Fibroblast of lung (primary cell): ENCODE results near the gene SORCS2. TPM values are rescaled to one million over a fixed set of nuclear protein-coding genes. Genes with fewer than 3 reads are reported as not detected.

Experiments used
- DNase-seq, 2 donors: peaks; one replicate each; pipeline versions ENCODE4 v3.0.0 to v3.0.0-alpha.2; 2010; ENCODE audit warnings: low read depth in 2 of 2
- H2AFZ ChIP-seq: 2 replicates; pipeline ENCODE4 v1.5.1; 2012; ENCODE audit warnings: low read length, control low read depth, inconsistent platforms
- H3K27ac ChIP-seq: 2 replicates; pipeline ENCODE4 v1.5.1; 2011; ENCODE audit warnings: low read length, control low read depth; ENCODE audit not compliant: insufficient read depth
- H3K27me3 ChIP-seq: 2 replicates; pipeline ENCODE4 v1.5.1; 2011; ENCODE audit warnings: mild to moderate bottlenecking, low read length; ENCODE audit not compliant: control insufficient read depth, insufficient read depth
- H3K36me3 ChIP-seq: 2 replicates; pipeline ENCODE4 v1.5.1; 2011; ENCODE audit warnings: low read length; ENCODE audit not compliant: control insufficient read depth, insufficient read depth
- H3K4me1 ChIP-seq: 2 replicates; pipeline ENCODE4 v1.5.1; 2011; ENCODE audit warnings: low read length; ENCODE audit not compliant: control insufficient read depth, insufficient read depth; ENCODE audit errors: extremely low read depth
- H3K4me2 ChIP-seq: 2 replicates; pipeline ENCODE4 v1.5.1; 2011; ENCODE audit warnings: low read length, control low read depth; ENCODE audit not compliant: insufficient read depth; ENCODE audit errors: extremely low read depth
- H3K4me3 ChIP-seq, 4 experiments: fragments of 200-600 bp in 1 of 4; sonication (generic) in 1 of 4; replicated peaks in 1 of 4; 2 replicates each; pipeline ENCODE4 v1.5.1; 2011 to 2016; ENCODE audit warnings: low read length in 4 of 4, low read depth in 3 of 4, mild to moderate bottlenecking in 3 of 4, control low read depth in 2 of 4, inconsistent platforms in 1 of 4, mixed read lengths in 1 of 4; ENCODE audit not compliant: insufficient read depth in 1 of 4; ENCODE audit errors: control extremely low read depth in 1 of 4
- H3K79me2 ChIP-seq: 2 replicates; pipeline ENCODE4 v1.5.1; 2012; ENCODE audit warnings: mild to moderate bottlenecking, low read length, inconsistent platforms; ENCODE audit not compliant: control insufficient read depth, insufficient read depth
- H3K9ac ChIP-seq: 2 replicates; pipeline ENCODE4 v1.5.1; 2011; ENCODE audit warnings: mild to moderate bottlenecking, low read length, control low read depth; ENCODE audit not compliant: insufficient read depth
- H3K9me3 ChIP-seq: 2 replicates; pipeline ENCODE4 v1.5.1; 2012; ENCODE audit warnings: low read depth, low read length; ENCODE audit not compliant: control insufficient read depth, insufficient read depth
- H4K20me1 ChIP-seq: 2 replicates; pipeline ENCODE4 v1.5.1; 2011; ENCODE audit warnings: low read length; ENCODE audit not compliant: control insufficient read depth, insufficient read depth; ENCODE audit errors: extremely low read depth
- CTCF ChIP-seq, 2 donors: IDR thresholded peaks in 1 of 2; conservative IDR thresholded peaks in 1 of 2; 1 replicate in 1 of 2; 2 replicates in 1 of 2; pipeline ENCODE4 v1.5.1; 2011 to 2012; ENCODE audit warnings: low read length in 2 of 2, control low read depth in 1 of 2, inconsistent platforms in 1 of 2, low read depth in 1 of 2, mild to moderate bottlenecking in 1 of 2
- EZH2 ChIP-seq: IDR thresholded peaks from 2 replicates; pipeline ENCODE4 v1.5.1; 2012; ENCODE audit warnings: low read length, control low read depth, mild to moderate bottlenecking; ENCODE audit errors: missing control alignments
- polyA plus RNA-seq, 2 donors: library from polyadenylated mRNA; depleted of rRNA in 1 of 2; stranded (reverse) in 1 of 2; unstranded in 1 of 2; fragments of >200 nt; gene quantifications; 2 replicates each; pipeline ENCODE4 v1.2.1, GENCODE V29; 2011 to 2012; ENCODE audit warnings: missing spikeins in 1 of 2
- total RNA-seq: library from RNA; depleted of rRNA; stranded (reverse); fragments of >200 nt; gene quantifications from 2 replicates; pipeline ENCODE4 v1.2.1, GENCODE V29; 2014

Gene SORCS2
- total and polyA plus RNA-seq, 2 donors (not counting 1 experiment from before 2014, with no cell fraction given): 0.17 to 0.41 TPM

DNA sequence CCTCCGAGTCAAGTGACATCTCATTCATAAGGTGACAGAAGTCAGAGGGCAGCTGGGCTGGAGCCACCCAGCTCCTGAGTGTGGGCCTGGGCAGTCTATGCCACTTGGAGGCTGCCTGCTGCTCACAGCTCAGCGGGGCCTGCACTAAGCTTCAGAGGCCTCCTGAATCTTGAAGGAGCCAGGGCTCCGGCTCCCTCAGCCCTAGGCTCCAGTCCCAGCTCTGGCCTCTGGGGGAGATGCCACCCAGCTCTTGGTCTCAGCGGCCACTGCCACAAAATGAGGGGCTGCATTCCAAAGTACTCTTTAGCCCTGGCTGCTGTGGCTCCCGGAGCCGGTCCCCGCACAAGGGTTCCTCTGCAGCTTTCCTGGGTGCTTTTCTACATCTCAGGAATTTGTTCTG lies 275.1 kb downstream of the SORCS2 start:
- Histone ChIP-seq H3K36me3 (no peaks in the 10 kb centered on the region), H2AFZ (no peak overlapping the region), H3K4me2 (no peak overlapping the region), H3K4me1 (no peaks in the 10 kb centered on the region), H4K20me1 (no peaks in the 10 kb centered on the region), H3K9ac (no peak overlapping the region), H3K79me2 (no peaks in the 10 kb centered on the region), H3K9me3 (no peaks in the 10 kb centered on the region), H3K4me3 (no peak overlapping the region), H3K27me3 (no peaks in the 10 kb centered on the region), H3K27ac (no peak overlapping the region)
- DNase-seq: no peak
- TF ChIP-seq CTCF (conservative IDR thresholded peaks at IDR 0.05 in 1 of 2, IDR thresholded peaks at IDR 0.05 in 1 of 2; ENCODE audit: low read depth in 1 of 2, low read length in 2 of 2) (no peak), EZH2 (no peak)

GRCh38 chr4:7469023-7469422 lies 276.7 kb downstream of the SORCS2 start:
- no peak overlapping the region for H3K9ac ChIP-seq
- no peaks in the 10 kb centered on the region for H4K20me1 ChIP-seq
- H3K79me2 ChIP-seq: no peaks in the 10 kb centered on the region
- H3K27ac ChIP-seq: no peak overlapping the region
- H3K4me1 ChIP-seq: no peaks in the 10 kb centered on the region
- H3K9me3 ChIP-seq: no peaks in the 10 kb centered on the region
- H3K27me3 ChIP-seq: no peaks in the 10 kb centered on the region
- TF ChIP-seq CTCF (conservative IDR thresholded peaks at IDR 0.05 in 1 of 2, IDR thresholded peaks at IDR 0.05 in 1 of 2; ENCODE audit: low read depth in 1 of 2, low read length in 2 of 2) (no peak), EZH2 (no peak)
- DNase-seq: no peak
- no peak overlapping the region for H3K4me3 ChIP-seq
- no peak overlapping the region for H3K4me2 ChIP-seq
- H2AFZ ChIP-seq: no peak overlapping the region
- H3K36me3 ChIP-seq: no peaks in the 10 kb centered on the region

GRCh38 chr4:7470111-7470510 lies 277.8 kb downstream of the SORCS2 start:
- H2AFZ ChIP-seq: no peak overlapping the region

More at GRCh38 chr4:7470111-7470510, 277.8 kb downstream of the SORCS2 start:
- TF ChIP-seq EZH2: no peak
- no peak for TF ChIP-seq CTCF (conservative IDR thresholded peaks at IDR 0.05 in 1 of 2, IDR thresholded peaks at IDR 0.05 in 1 of 2; ENCODE audit: low read depth in 1 of 2, low read length in 2 of 2)
- H3K9ac ChIP-seq: no peak overlapping the region
- no peaks in the 10 kb centered on the region for H3K9me3 ChIP-seq
- no peaks in the 10 kb centered on the region for H3K79me2 ChIP-seq
- H3K4me2 ChIP-seq: no peak overlapping the region
- H3K27ac ChIP-seq: no peak overlapping the region
- DNase-seq: no peak
- no peaks in the 10 kb centered on the region for H3K4me1 ChIP-seq
- H3K4me3 ChIP-seq: no peak overlapping the region
- no peaks in the 10 kb centered on the region for H4K20me1 ChIP-seq
- no peaks in the 10 kb centered on the region for H3K36me3 ChIP-seq
- H3K27me3 ChIP-seq: no peaks in the 10 kb centered on the region
